HEK293 (cell line): ENCODE measurements around the gene FYB1.

Experiments
- CTCF ChIA-PET: fragments of 350-600 bp; formaldehyde crosslinking; extraction: SDS; loops from one replicate; lab custom pipeline; 2021; ENCODE audit warnings: antibody characterized with exemption; lab: Yijun Ruan, JAX
- POLR2A ChIA-PET: fragments of 300-600 bp; formaldehyde crosslinking; extraction: SDS; loops from one replicate; lab custom pipeline; 2020; ENCODE audit warnings: antibody characterized with exemption, inconsistent platforms; lab: Yijun Ruan, JAX
- H3K27ac ChIP-seq: fragments of 200-500 bp; sonication (Bioruptor generic); 2 replicates; pipeline ENCODE4 v1.5.1; 2014; ENCODE audit warnings: low read depth, low read length, control low read depth, inconsistent platforms; ENCODE audit errors: extremely low read depth
- H3K36me3 ChIP-seq, 2 experiments: fragments of 200-500 bp in 1 of 2; sonication (Bioruptor generic) in 1 of 2; 1 replicate in 1 of 2; 2 replicates in 1 of 2; pipeline ENCODE4 v1.5.1; 2014 to 2017; ENCODE audit warnings: inconsistent platforms in 2 of 2, low read length in 2 of 2; ENCODE audit not compliant: control insufficient read depth in 2 of 2, insufficient read depth in 1 of 2
- H3K4me1 ChIP-seq: fragments of 200-500 bp; sonication (Bioruptor generic); 2 replicates; pipeline ENCODE4 v1.5.1; 2014; ENCODE audit warnings: mild to moderate bottlenecking, low read length, inconsistent platforms; ENCODE audit not compliant: control insufficient read depth, insufficient read depth
- H3K4me3 ChIP-seq: 2 replicates; pipeline ENCODE4 v1.5.1; 2011; ENCODE audit warnings: low read depth, mild to moderate bottlenecking, control low read depth, low read length, moderate library complexity
- H3K9me3 ChIP-seq: fragments of 200-500 bp; sonication (Bioruptor generic); 2 replicates; pipeline ENCODE4 v1.5.1; 2014; ENCODE audit warnings: low read depth, low read length, inconsistent platforms; ENCODE audit not compliant: control insufficient read depth, insufficient read depth
- KLF10 ChIP-seq: fragments of 450-650 bp; IDR thresholded peaks from 2 replicates; pipeline ENCODE4 v1.5.1; 2018; ENCODE audit warnings: missing biosample characterization, mild to moderate bottlenecking, missing genetic modification characterization
- OVOL3 ChIP-seq: fragments of 450-650 bp; formaldehyde crosslinking; IDR thresholded peaks from 2 replicates; pipeline ENCODE4 v1.5.1; 2016; ENCODE audit warnings: missing biosample characterization, missing genetic modification characterization
- ZFP41 ChIP-seq: fragments of 450-650 bp; formaldehyde crosslinking; IDR thresholded peaks from 2 replicates; pipeline ENCODE4 v1.5.1; 2016; ENCODE audit warnings: missing biosample characterization, missing genetic modification characterization, borderline replicate concordance
- ZIC2 ChIP-seq: fragments of 450-650 bp; formaldehyde crosslinking; IDR thresholded peaks from 2 replicates; pipeline ENCODE4 v1.5.1; 2016; ENCODE audit warnings: missing biosample characterization, missing genetic modification characterization
- ZNF10 ChIP-seq: fragments of 450-650 bp; formaldehyde crosslinking; IDR thresholded peaks from 2 replicates; pipeline ENCODE4 v1.5.1; 2017; ENCODE audit warnings: missing biosample characterization, missing genetic modification characterization
- ZNF121 ChIP-seq: fragments of 450-650 bp; formaldehyde crosslinking; IDR thresholded peaks from 2 replicates; pipeline ENCODE4 v1.5.1; 2016; ENCODE audit warnings: missing biosample characterization, missing genetic modification characterization
- ZNF146 ChIP-seq: fragments of 450-650 bp; formaldehyde crosslinking; IDR thresholded peaks from 2 replicates; pipeline ENCODE4 v1.5.1; 2016; ENCODE audit warnings: missing biosample characterization, missing genetic modification characterization
- ZNF155 ChIP-seq: fragments of 450-650 bp; formaldehyde crosslinking; IDR thresholded peaks from 2 replicates; pipeline ENCODE4 v1.5.1; 2016; ENCODE audit warnings: missing biosample characterization, missing genetic modification characterization
- ZNF169 ChIP-seq: fragments of 450-650 bp; formaldehyde crosslinking; IDR thresholded peaks from 2 replicates; pipeline ENCODE4 v1.5.1; 2016; ENCODE audit warnings: missing biosample characterization, missing genetic modification characterization
- ZNF184 ChIP-seq: fragments of 450-650 bp; IDR thresholded peaks from 2 replicates; pipeline ENCODE4 v1.5.1; 2018; ENCODE audit warnings: missing biosample characterization, mild to moderate bottlenecking, missing genetic modification characterization
- ZNF221 ChIP-seq: fragments of 450-650 bp; formaldehyde crosslinking; IDR thresholded peaks from 2 replicates; pipeline ENCODE4 v1.5.1; 2017; ENCODE audit warnings: missing biosample characterization, missing genetic modification characterization, borderline replicate concordance
- ZNF292 ChIP-seq: fragments of 450-650 bp; formaldehyde crosslinking; IDR thresholded peaks from 2 replicates; pipeline ENCODE4 v1.5.1; 2016; ENCODE audit warnings: low read depth, missing biosample characterization, missing genetic modification characterization, borderline replicate concordance
- ZNF433 ChIP-seq: fragments of 450-650 bp; formaldehyde crosslinking; IDR thresholded peaks from 2 replicates; pipeline ENCODE4 v1.5.1; 2016; ENCODE audit warnings: missing biosample characterization, missing genetic modification characterization, low read depth
- ZNF600 ChIP-seq: fragments of 450-650 bp; formaldehyde crosslinking; IDR thresholded peaks from 2 replicates; pipeline ENCODE4 v1.5.1; 2016; ENCODE audit warnings: missing biosample characterization, missing genetic modification characterization
- ZNF621 ChIP-seq: fragments of 450-650 bp; formaldehyde crosslinking; IDR thresholded peaks from 2 replicates; pipeline ENCODE4 v1.5.1; 2017; ENCODE audit warnings: missing biosample characterization, missing genetic modification characterization
- ZNF701 ChIP-seq: fragments of 450-650 bp; formaldehyde crosslinking; IDR thresholded peaks from 2 replicates; pipeline ENCODE4 v1.5.1; 2016; ENCODE audit warnings: missing biosample characterization, missing genetic modification characterization
- TF ChIP-seq, protein P1 (sequence below): fragments of 450-650 bp; formaldehyde crosslinking; IDR thresholded peaks from 2 replicates; pipeline ENCODE4 v1.5.1; 2016; ENCODE audit warnings: missing biosample characterization, missing genetic modification characterization
- TF ChIP-seq, protein P2 (sequence below): fragments of 450-650 bp; formaldehyde crosslinking; IDR thresholded peaks from 2 replicates; pipeline ENCODE4 v1.5.1; 2017; ENCODE audit warnings: missing biosample characterization, missing genetic modification characterization
- TF ChIP-seq, protein P3 (sequence below): fragments of 450-650 bp; formaldehyde crosslinking; IDR thresholded peaks from 2 replicates; pipeline ENCODE4 v1.5.1; 2017; ENCODE audit warnings: missing biosample characterization, missing genetic modification characterization
- TF ChIP-seq, protein P4 (sequence below): fragments of 450-650 bp; formaldehyde crosslinking; IDR thresholded peaks from 2 replicates; pipeline ENCODE4 v1.5.1; 2017; ENCODE audit warnings: missing biosample characterization, missing genetic modification characterization
- TF ChIP-seq, protein P5 (sequence below): fragments of 450-650 bp; formaldehyde crosslinking; IDR thresholded peaks from 2 replicates; pipeline ENCODE4 v1.5.1; 2016; ENCODE audit warnings: missing biosample characterization, missing genetic modification characterization

FYB1 gene

DNA sequence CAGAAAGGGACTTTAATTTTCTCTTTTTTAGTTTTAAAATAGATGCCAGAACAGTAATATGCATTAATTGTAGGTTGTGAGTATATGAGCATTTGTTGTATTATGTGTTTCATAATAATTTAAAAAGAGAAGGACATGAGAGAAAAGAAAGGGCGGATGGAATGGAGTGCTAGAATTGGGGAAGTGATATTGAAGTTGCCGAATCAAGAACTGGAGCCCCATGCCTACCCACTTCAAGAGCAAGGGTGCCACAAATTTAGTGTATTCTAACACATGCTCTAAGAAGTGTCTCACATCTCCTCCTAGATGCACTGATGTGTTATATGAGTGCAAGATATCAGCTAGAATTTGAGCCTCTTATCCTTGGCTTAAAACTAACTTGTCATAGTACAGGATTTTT lies 43.6 kb upstream of the FYB1 start:
- POLR2A ChIA-PET, result no interaction called here
- H3K4me3 ChIP-seq, result no peak overlapping the region

DNA sequence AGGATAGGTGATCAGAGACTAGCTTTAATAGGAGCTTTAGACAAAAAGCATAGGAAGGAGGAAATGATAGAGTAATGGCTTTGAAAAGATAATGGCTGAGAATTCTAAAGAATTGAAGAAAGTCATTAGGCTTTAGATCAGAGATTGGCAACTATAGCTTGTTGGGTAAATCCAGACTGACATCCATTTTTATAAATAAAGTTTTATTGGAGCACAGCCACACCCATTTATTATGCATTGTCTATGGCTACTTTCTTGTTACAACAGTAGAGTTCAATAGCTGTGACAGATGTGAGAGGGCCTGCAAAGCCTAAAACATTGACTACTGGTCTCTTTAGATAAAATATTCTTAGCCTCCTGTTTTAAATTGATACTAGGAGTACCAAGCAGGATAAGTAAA lies 40.7 kb upstream of the FYB1 start:
- no peak overlapping the region for H3K27ac ChIP-seq
- H3K4me3 ChIP-seq, result no peak overlapping the region
- H3K36me3 ChIP-seq, result no peaks in the 10 kb centered on the region
- TF ChIP-seq OVOL3 (tag by site-specific recombination), result no peak
- TF ChIP-seq ZIC2 (tag by site-specific recombination), result no peak
- no peak for TF ChIP-seq ZNF292
- no peak for TF ChIP-seq ZNF146
- ChIA-PET POLR2A (no interaction called here), CTCF (no interaction called here)
- H3K4me1 ChIP-seq, result no peaks in the 10 kb centered on the region
- no peaks in the 10 kb centered on the region for H3K9me3 ChIP-seq

More for the DNA sequence above, 43.6 kb upstream of the FYB1 start:
- Histone ChIP-seq H3K4me1 (no peaks in the 10 kb centered on the region), H3K9me3 (no peaks in the 10 kb centered on the region), H3K27ac (no peak overlapping the region), H3K36me3 (no peaks in the 10 kb centered on the region)
- CTCF ChIA-PET, result interaction anchor here (0.7 kb wide), 2 partner anchors 600 to 716 kb away, joined by 3 to 4 read pairs; no protein-coding TSS in a partner anchor
- no peak for TF ChIP-seq ZNF701 (tag by site-specific recombination)
- TF ChIP-seq ZFP41 (tag by site-specific recombination), result no peak
- TF ChIP-seq ZNF184, result no peak
- TF ChIP-seq, protein P1, sequence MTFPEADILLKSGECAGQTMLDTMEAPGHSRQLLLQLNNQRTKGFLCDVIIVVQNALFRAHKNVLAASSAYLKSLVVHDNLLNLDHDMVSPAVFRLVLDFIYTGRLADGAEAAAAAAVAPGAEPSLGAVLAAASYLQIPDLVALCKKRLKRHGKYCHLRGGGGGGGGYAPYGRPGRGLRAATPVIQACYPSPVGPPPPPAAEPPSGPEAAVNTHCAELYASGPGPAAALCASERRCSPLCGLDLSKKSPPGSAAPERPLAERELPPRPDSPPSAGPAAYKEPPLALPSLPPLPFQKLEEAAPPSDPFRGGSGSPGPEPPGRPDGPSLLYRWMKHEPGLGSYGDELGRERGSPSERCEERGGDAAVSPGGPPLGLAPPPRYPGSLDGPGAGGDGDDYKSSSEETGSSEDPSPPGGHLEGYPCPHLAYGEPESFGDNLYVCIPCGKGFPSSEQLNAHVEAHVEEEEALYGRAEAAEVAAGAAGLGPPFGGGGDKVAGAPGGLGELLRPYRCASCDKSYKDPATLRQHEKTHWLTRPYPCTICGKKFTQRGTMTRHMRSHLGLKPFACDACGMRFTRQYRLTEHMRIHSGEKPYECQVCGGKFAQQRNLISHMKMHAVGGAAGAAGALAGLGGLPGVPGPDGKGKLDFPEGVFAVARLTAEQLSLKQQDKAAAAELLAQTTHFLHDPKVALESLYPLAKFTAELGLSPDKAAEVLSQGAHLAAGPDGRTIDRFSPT, result no peak
- no peak for TF ChIP-seq ZNF121
- TF ChIP-seq, protein P2, sequence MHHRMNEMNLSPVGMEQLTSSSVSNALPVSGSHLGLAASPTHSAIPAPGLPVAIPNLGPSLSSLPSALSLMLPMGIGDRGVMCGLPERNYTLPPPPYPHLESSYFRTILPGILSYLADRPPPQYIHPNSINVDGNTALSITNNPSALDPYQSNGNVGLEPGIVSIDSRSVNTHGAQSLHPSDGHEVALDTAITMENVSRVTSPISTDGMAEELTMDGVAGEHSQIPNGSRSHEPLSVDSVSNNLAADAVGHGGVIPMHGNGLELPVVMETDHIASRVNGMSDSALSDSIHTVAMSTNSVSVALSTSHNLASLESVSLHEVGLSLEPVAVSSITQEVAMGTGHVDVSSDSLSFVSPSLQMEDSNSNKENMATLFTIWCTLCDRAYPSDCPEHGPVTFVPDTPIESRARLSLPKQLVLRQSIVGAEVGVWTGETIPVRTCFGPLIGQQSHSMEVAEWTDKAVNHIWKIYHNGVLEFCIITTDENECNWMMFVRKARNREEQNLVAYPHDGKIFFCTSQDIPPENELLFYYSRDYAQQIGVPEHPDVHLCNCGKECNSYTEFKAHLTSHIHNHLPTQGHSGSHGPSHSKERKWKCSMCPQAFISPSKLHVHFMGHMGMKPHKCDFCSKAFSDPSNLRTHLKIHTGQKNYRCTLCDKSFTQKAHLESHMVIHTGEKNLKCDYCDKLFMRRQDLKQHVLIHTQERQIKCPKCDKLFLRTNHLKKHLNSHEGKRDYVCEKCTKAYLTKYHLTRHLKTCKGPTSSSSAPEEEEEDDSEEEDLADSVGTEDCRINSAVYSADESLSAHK, result no peak
- no peak for TF ChIP-seq ZNF621
- TF ChIP-seq ZNF433 (tag by site-specific recombination), result no peak
- TF ChIP-seq ZNF155 (tag by site-specific recombination), result no peak
- TF ChIP-seq ZNF600 (tag by site-specific recombination), result no peak
- no peak for TF ChIP-seq ZNF221
- TF ChIP-seq ZNF10 (tag by site-specific recombination), result no peak
- TF ChIP-seq KLF10 (tag by site-specific recombination), result no peak
- TF ChIP-seq ZNF169, result no peak
- TF ChIP-seq, protein P3, sequence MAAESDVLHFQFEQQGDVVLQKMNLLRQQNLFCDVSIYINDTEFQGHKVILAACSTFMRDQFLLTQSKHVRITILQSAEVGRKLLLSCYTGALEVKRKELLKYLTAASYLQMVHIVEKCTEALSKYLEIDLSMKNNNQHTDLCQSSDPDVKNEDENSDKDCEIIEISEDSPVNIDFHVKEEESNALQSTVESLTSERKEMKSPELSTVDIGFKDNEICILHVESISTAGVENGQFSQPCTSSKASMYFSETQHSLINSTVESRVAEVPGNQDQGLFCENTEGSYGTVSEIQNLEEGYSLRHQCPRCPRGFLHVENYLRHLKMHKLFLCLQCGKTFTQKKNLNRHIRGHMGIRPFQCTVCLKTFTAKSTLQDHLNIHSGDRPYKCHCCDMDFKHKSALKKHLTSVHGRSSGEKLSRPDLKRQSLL (tag by site-specific recombination), result no peak
- TF ChIP-seq, protein P4, sequence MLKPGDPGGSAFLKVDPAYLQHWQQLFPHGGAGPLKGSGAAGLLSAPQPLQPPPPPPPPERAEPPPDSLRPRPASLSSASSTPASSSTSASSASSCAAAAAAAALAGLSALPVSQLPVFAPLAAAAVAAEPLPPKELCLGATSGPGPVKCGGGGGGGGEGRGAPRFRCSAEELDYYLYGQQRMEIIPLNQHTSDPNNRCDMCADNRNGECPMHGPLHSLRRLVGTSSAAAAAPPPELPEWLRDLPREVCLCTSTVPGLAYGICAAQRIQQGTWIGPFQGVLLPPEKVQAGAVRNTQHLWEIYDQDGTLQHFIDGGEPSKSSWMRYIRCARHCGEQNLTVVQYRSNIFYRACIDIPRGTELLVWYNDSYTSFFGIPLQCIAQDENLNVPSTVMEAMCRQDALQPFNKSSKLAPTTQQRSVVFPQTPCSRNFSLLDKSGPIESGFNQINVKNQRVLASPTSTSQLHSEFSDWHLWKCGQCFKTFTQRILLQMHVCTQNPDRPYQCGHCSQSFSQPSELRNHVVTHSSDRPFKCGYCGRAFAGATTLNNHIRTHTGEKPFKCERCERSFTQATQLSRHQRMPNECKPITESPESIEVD, result no peak
- TF ChIP-seq, protein P5, sequence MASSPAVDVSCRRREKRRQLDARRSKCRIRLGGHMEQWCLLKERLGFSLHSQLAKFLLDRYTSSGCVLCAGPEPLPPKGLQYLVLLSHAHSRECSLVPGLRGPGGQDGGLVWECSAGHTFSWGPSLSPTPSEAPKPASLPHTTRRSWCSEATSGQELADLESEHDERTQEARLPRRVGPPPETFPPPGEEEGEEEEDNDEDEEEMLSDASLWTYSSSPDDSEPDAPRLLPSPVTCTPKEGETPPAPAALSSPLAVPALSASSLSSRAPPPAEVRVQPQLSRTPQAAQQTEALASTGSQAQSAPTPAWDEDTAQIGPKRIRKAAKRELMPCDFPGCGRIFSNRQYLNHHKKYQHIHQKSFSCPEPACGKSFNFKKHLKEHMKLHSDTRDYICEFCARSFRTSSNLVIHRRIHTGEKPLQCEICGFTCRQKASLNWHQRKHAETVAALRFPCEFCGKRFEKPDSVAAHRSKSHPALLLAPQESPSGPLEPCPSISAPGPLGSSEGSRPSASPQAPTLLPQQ (tag by site-specific recombination), result no peak
